ENCODE data around the gene DLGAP1.

Gene DLGAP1

DNA sequence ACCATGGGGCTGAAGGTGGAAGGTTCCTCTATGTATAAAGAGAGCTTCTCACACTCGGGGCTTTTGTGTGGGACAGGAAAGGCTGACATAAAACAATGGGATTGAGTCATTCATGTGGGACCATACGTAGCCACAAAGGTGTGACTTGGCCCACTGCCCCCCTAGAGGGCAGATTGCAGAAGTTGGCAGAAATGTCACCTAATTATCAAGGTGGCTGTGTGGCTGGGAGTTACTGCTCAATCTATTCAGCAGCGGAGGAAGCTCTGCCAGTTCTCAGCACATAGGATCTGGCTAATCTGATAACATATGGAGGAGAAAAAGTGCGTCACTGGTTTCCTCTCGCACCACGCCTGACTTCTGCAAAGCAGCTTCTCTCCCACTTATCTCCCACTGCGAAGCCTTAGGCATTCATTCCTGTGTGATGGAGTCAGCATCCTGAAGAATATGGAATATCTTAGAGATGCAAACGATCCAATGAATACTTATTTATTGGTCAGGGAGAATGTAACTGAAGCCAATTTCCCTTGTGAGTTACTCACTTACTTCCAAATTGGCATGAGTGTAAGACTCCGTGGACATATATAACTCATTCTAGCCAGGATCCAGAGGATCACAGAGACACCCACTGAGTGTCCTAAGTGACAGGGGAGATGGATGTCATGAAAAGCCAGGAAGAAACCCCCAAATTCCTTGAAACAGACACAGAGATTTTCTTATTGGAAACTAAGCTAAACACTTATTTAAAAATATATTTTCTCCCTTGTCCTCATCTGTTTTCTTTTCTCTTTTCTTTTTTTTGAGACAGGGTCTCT lies 660.4 kb downstream of the DLGAP1 start:
- no peak for DNase-seq (ENCODE audit: low spot score)
- TF ChIP-seq, protein P1, sequence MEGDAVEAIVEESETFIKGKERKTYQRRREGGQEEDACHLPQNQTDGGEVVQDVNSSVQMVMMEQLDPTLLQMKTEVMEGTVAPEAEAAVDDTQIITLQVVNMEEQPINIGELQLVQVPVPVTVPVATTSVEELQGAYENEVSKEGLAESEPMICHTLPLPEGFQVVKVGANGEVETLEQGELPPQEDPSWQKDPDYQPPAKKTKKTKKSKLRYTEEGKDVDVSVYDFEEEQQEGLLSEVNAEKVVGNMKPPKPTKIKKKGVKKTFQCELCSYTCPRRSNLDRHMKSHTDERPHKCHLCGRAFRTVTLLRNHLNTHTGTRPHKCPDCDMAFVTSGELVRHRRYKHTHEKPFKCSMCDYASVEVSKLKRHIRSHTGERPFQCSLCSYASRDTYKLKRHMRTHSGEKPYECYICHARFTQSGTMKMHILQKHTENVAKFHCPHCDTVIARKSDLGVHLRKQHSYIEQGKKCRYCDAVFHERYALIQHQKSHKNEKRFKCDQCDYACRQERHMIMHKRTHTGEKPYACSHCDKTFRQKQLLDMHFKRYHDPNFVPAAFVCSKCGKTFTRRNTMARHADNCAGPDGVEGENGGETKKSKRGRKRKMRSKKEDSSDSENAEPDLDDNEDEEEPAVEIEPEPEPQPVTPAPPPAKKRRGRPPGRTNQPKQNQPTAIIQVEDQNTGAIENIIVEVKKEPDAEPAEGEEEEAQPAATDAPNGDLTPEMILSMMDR (IDR thresholded peaks at IDR 0.05) = no peak

GRCh38 chr18:3793545-3793944 lies 661.6 kb downstream of the DLGAP1 start:
- TF ChIP-seq, protein P1 (IDR thresholded peaks at IDR 0.05) = no peak
- no peak overlapping the region for H3K27ac ChIP-seq
- no peak for DNase-seq (ENCODE audit: low spot score)
- H3K4me3 ChIP-seq = no peak overlapping the region

More for the DNA sequence above, 660.4 kb downstream of the DLGAP1 start:
- no peak overlapping the region for H3K4me3 ChIP-seq
- no peak overlapping the region for H3K27ac ChIP-seq

GRCh38 chr18:3793111-3793510 lies 662.0 kb downstream of the DLGAP1 start:
- TF ChIP-seq, protein P1 (IDR thresholded peaks at IDR 0.05) = no peak
- DNase-seq (ENCODE audit: low spot score) = no peak
- Histone ChIP-seq H3K27ac (no peak overlapping the region), H3K4me3 (no peak overlapping the region)

- Histone ChIP-seq H3K4me3 (no peak overlapping the region), H3K27ac (no peak overlapping the region)
- TF ChIP-seq, protein P1 (IDR thresholded peaks at IDR 0.05) = no peak
- DNase-seq (ENCODE audit: low spot score) = no peak
These were observed 662.4 kb downstream of the DLGAP1 start for GRCh38 chr18:3792711-3793110.

GRCh38 chr18:3791238-3791637 lies 663.9 kb downstream of the DLGAP1 start:
- Histone ChIP-seq H3K27ac (no peak overlapping the region), H3K4me3 (no peak overlapping the region)
- no peak for DNase-seq (ENCODE audit: low spot score)
- TF ChIP-seq, protein P1 (IDR thresholded peaks at IDR 0.05) = no peak

DNA sequence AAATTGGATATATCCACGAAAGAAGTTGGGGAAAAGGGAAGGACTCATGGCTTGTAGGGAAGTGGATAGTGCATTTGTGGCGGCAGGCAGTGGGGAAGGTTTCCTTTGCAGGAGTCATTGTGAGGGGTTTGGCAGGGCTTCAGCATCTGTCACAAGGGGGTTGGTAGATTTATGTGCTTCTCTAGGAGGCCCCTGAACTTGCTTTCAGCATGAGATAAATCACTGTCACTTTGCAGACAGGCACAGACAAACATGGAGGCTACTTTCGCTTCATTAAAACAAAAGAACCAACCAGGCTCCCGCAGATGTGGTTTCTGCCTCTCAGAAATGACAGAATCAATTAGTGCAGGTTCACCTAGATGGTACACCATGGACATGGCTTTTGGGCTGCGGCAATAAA lies 664.4 kb downstream of the DLGAP1 start:
- no peak overlapping the region for H3K4me3 ChIP-seq
- TF ChIP-seq, protein P1 (IDR thresholded peaks at IDR 0.05) = no peak
- DNase-seq (ENCODE audit: low spot score) = no peak
- H3K27ac ChIP-seq = no peak overlapping the region

DNA sequence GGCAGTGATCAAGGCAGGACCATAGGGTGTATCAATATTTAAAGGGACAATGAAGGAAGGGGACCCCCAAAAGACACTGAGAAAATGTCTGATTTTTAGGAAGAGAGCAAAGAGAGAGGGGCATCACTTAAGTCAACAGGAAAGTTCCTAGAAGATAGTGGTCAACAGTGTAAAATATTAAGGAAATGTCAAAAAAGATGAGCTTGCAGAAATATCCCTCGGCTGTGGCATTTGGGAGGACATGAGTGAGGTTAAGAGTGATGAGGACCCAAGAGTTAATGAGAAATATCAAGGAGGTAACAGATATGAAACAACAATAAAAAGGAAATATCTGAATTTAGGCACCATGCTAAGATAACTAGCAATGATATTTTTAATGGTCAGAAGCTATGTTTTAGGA lies 665.6 kb downstream of the DLGAP1 start:
- H3K27ac ChIP-seq = no peak overlapping the region
- TF ChIP-seq, protein P1 (IDR thresholded peaks at IDR 0.05) = no peak
- no peak overlapping the region for H3K4me3 ChIP-seq
- no peak for DNase-seq (ENCODE audit: low spot score)
